ENCODE data around the gene RPSA. TPM values are rescaled to one million over a fixed set of nuclear protein-coding genes. Genes with fewer than 3 reads are reported as not detected.

RPSA gene
- total and polyA plus RNA-seq, 5 donors from 2014 or later = 939 to 1,327 (median 1,171) TPM

DNA sequence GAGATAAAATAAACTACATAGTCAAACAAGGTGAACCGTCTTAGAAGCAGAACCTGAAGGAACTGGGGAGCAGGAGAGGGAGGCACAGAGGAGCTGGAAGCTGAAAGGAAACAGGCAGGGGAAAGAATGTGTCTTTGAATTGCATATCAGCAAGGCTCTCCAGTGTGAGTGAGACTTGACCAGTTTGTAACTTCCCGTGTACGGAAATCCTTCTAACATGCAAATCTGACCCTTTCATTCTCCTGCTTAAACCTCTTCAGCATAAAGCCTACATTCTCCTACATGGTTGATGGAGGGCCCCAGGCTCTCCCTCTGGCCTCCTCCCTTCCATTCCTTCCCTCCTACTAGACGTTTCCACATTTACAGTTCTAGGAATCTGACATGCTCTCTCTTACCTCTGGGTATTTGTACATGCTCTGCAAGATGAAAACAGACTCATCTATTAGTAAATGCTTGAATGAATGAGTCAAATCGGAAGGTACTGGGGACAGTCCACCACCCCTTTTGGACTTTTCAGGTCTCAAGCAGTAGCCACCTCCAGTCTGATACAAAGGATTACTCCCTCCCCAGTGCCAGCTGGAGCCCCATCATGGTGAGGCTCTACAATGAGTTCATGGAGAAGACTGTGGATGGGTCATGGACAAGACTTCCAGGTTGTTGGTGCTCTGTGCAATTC, 29.4 kb upstream of the RPSA start:
- H3K27ac ChIP-seq (ENCODE audit: insufficient read depth, low read length, poor library complexity, severe bottlenecking) = no peak overlapping the region
- H3K27me3 ChIP-seq (ENCODE audit: control insufficient read depth, insufficient read depth, low read length) = no peaks in the 10 kb centered on the region
- ATAC-seq (ENCODE audit: low read depth in 2 of 2) (no peak), DNase-seq (no peak)
- Mint-ChIP-seq H3K4me1 (peaks cover 4 to 14% (median 8%) of the 10 kb centered on the region in 4 donors), H3K9me3 (no peaks in the 10 kb centered on the region), H3K4me3 (no peak overlapping the region), H3K36me3 (peaks cover 5% of the 10 kb centered on the region), H3K27ac (peak overlapping the region in 1 of 3 donors; percentile 43), H3K27me3 (no peaks in the 10 kb centered on the region)
- H3K36me3 ChIP-seq (ENCODE audit: control insufficient read depth, insufficient read depth, low read length) = no peaks in the 10 kb centered on the region
- no peaks in the 10 kb centered on the region for H3K9me3 ChIP-seq (ENCODE audit: control insufficient read depth in 2 of 2, low read length in 2 of 2)
- peaks cover 4% of the 10 kb centered on the region for H3K4me1 ChIP-seq (ENCODE audit: control insufficient read depth, insufficient read depth, low read length, poor library complexity, severe bottlenecking)
- no peak overlapping the region for H3K4me3 ChIP-seq (ENCODE audit: low read depth, low read length)

DNA sequence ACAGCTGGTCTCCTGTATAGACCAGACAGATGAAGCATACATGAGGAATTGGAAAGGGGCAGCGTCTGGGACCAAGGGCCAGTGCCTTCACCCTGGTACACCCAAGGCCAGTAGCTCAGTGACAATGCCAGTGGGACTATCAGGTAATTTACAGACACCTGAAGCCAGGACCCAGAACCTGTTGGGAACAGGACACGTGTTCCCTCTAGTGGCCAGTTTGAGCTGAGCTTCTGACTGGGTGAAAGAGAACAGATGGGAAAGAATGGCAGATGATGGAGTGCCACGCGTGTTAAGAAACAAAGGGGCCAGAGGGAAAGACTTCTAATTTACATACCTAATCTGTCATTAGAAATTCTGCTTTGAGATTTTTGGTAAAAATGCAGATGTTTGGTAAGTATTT, 28.4 kb upstream of the RPSA start:
- DNase-seq = peak; percentile 50 to 83 (median 70)
- H3K4me3 Mint-ChIP-seq = peak overlapping the region in 2 of 4 donors; percentile 17 to 79
- H3K27ac Mint-ChIP-seq = no peak overlapping the region
- no peaks in the 10 kb centered on the region for H3K27me3 ChIP-seq (ENCODE audit: control insufficient read depth, insufficient read depth, low read length)
- peaks cover 5% of the 10 kb centered on the region for H3K36me3 Mint-ChIP-seq
- no peaks in the 10 kb centered on the region for H3K9me3 ChIP-seq (ENCODE audit: control insufficient read depth in 2 of 2, low read length in 2 of 2)
- peaks cover 12% of the 10 kb centered on the region for H3K4me1 ChIP-seq (ENCODE audit: control insufficient read depth, insufficient read depth, low read length, poor library complexity, severe bottlenecking)
- H3K27ac ChIP-seq (ENCODE audit: insufficient read depth, low read length, poor library complexity, severe bottlenecking) = no peak overlapping the region
- peak; percentile 80 to 89 for ATAC-seq (ENCODE audit: low read depth in 2 of 2)
- no peaks in the 10 kb centered on the region for H3K27me3 Mint-ChIP-seq
- peaks cover 10 to 18% (median 12%) of the 10 kb centered on the region in 4 donors for H3K4me1 Mint-ChIP-seq
- H3K36me3 ChIP-seq (ENCODE audit: control insufficient read depth, insufficient read depth, low read length) = no peaks in the 10 kb centered on the region
- H3K9me3 Mint-ChIP-seq = no peaks in the 10 kb centered on the region
- H3K4me3 ChIP-seq (ENCODE audit: low read depth, low read length) = no peak overlapping the region

DNA sequence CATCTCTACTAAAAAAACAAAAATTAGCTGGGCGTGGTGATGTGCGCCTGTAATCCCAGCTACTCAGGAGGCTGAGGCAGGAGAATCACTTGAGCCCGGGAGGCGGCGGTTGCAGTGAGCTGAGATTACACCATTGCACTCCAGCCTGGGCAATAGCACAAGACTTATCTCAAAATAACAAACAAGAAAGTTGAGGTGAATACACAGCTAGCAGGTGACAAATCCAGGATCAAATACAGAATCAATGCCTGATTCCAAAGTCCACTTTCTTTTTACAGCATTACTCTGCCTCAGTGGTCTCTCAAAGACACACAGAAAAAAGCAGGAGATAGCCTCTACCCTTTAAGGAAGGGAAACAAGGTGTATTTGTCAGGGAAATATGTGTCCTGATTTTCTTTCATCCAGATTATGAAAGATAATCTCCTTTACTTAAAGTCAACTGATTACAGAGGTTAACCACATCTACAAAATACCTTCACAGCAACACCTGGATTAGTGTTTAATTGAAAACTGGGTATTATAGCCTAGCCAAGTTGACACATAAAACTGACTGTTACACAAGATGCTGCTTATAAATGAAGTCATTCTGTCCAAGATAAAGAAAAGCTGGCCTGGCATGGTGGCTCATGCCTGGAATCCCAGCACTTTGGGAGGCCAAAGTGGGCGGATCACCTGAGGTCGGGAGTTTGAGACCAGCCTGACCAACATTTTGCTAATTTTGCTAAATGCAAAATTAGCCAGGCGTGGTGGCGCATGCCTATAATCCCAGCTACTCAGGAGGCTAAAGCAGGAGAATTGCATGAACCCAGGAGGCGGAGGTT, 27.4 kb upstream of the RPSA start:
- peaks cover 5% of the 10 kb centered on the region for H3K36me3 Mint-ChIP-seq
- H3K4me3 ChIP-seq (ENCODE audit: low read depth, low read length) = no peak overlapping the region

DNA sequence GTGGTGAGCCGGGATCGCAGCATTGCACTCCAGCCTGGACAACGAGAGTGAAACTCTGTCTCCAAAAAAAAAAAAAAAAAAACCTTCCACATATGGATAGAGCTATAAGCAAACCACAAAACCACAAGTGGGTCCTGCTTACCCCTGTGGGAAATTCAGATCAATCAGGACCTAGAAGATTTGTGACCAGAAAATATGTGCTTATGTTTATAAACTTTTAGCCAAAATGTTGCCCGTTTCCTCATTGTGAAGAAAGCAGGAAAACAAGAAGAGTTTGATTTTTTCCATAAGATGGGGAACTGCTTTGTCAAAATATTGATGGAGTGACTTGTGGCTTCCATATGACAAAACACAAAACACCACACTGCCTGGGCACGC, 26.8 kb upstream of the RPSA start:
- no peaks in the 10 kb centered on the region for H3K27me3 ChIP-seq (ENCODE audit: control insufficient read depth, insufficient read depth, low read length)

More for the DNA sequence above, 27.4 kb upstream of the RPSA start:
- H3K9me3 ChIP-seq (ENCODE audit: control insufficient read depth in 2 of 2, low read length in 2 of 2) = no peaks in the 10 kb centered on the region
- H3K27me3 Mint-ChIP-seq = no peaks in the 10 kb centered on the region
- H3K27ac Mint-ChIP-seq = no peak overlapping the region
- H3K4me1 ChIP-seq (ENCODE audit: control insufficient read depth, insufficient read depth, low read length, poor library complexity, severe bottlenecking) = peaks cover 20% of the 10 kb centered on the region
- ATAC-seq (ENCODE audit: low read depth in 2 of 2) = no peak
- peak overlapping the region in 1 of 4 donors; percentile 83 for H3K4me3 Mint-ChIP-seq
- peaks cover 10 to 25% (median 15%) of the 10 kb centered on the region in 4 donors for H3K4me1 Mint-ChIP-seq
- no peaks in the 10 kb centered on the region for H3K36me3 ChIP-seq (ENCODE audit: control insufficient read depth, insufficient read depth, low read length)
- no peak for DNase-seq
- no peak overlapping the region for H3K27ac ChIP-seq (ENCODE audit: insufficient read depth, low read length, poor library complexity, severe bottlenecking)
- no peaks in the 10 kb centered on the region for H3K27me3 ChIP-seq (ENCODE audit: control insufficient read depth, insufficient read depth, low read length)
- no peaks in the 10 kb centered on the region for H3K9me3 Mint-ChIP-seq

GRCh38 chr3:39381432-39381831, 25.1 kb upstream of the RPSA start:
- no peaks in the 10 kb centered on the region for H3K27me3 Mint-ChIP-seq
- H3K9me3 Mint-ChIP-seq = no peaks in the 10 kb centered on the region
- H3K36me3 Mint-ChIP-seq = peaks cover 8% of the 10 kb centered on the region
- no peak overlapping the region for H3K27ac ChIP-seq (ENCODE audit: insufficient read depth, low read length, poor library complexity, severe bottlenecking)
- H3K27me3 ChIP-seq (ENCODE audit: control insufficient read depth, insufficient read depth, low read length) = no peaks in the 10 kb centered on the region
- H3K4me3 ChIP-seq (ENCODE audit: low read depth, low read length) = no peak overlapping the region
- peaks cover 19 to 47% (median 31%) of the 10 kb centered on the region in 4 donors for H3K4me1 Mint-ChIP-seq
- H3K9me3 ChIP-seq (ENCODE audit: control insufficient read depth in 2 of 2, low read length in 2 of 2) = no peaks in the 10 kb centered on the region
- peaks cover 42% of the 10 kb centered on the region for H3K4me1 ChIP-seq (ENCODE audit: control insufficient read depth, insufficient read depth, low read length, poor library complexity, severe bottlenecking)
- peak overlapping the region in 3 of 4 donors; percentile 16 to 98 (median 63) for H3K4me3 Mint-ChIP-seq
- ATAC-seq (ENCODE audit: low read depth in 2 of 2) (no peak), DNase-seq (no peak)
- H3K36me3 ChIP-seq (ENCODE audit: control insufficient read depth, insufficient read depth, low read length) = no peaks in the 10 kb centered on the region
- peak overlapping the region in 1 of 3 donors; percentile 25 for H3K27ac Mint-ChIP-seq

More for the DNA sequence above, 26.8 kb upstream of the RPSA start:
- H3K36me3 Mint-ChIP-seq = peaks cover 5% of the 10 kb centered on the region
- no peak for ATAC-seq (ENCODE audit: low read depth in 2 of 2)
- no peak for DNase-seq
- H3K4me3 Mint-ChIP-seq = peak overlapping the region in 2 of 4 donors; percentile 38 to 83
- H3K4me1 Mint-ChIP-seq = peaks cover 10 to 31% (median 18%) of the 10 kb centered on the region in 4 donors
- Histone ChIP-seq H3K36me3 (ENCODE audit: control insufficient read depth, insufficient read depth, low read length) (no peaks in the 10 kb centered on the region), H3K9me3 (ENCODE audit: control insufficient read depth in 2 of 2, low read length in 2 of 2) (no peaks in the 10 kb centered on the region), H3K4me1 (ENCODE audit: control insufficient read depth, insufficient read depth, low read length, poor library complexity, severe bottlenecking) (peaks cover 25% of the 10 kb centered on the region), H3K4me3 (ENCODE audit: low read depth, low read length) (no peak overlapping the region), H3K27ac (ENCODE audit: insufficient read depth, low read length, poor library complexity, severe bottlenecking) (no peak overlapping the region)
- H3K9me3 Mint-ChIP-seq = no peaks in the 10 kb centered on the region
- H3K27ac Mint-ChIP-seq = peak overlapping the region in 1 of 3 donors; percentile 59
- H3K27me3 Mint-ChIP-seq = no peaks in the 10 kb centered on the region

DNA sequence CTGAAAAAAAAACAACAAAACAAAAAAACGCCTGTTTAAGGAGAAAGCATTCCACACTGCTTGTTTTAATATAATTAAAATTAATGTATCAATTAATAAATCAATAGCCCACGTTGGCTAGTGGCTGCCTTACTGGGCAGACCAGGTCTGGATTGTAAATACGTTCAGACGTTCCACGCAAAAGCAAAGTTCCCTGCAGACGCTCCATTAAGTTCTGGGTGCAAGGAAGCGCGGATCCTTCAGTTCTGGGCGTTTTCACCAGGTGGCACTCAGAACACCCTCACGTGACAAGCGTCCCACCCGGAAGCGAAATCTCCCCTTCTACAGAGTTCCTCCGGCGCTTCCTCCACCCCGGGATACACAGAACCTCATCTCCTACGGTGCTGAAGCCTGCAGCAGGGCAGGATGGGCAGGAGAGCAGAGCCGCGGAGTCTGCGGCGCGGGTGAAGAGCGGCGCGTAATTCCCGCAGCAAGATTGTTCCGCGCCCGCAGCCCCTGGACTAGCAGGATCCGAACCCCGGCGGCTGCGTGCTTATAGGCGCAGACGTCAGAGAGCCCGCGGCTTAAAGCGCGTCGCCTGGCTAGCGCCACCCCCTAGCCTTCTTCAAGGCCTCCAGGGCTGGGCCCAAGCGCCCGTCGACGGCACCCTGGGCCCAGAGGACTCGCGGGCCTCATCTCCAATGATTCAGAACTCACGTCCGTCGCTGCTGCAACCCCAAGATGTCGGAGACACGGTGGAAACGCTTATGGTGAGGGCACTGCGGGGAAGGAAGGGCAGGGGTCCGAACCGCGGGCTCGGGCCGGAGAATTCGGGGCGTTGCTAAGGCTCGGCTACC, 23.3 kb upstream of the RPSA start, which contains the start of gene SLC25A38:
Gene SLC25A38 (plus strand): TSS at position 326 of the 836 bp plus-strand sequence. CDS start 355 bp downstream, at position 681.
- Mint-ChIP-seq H3K4me1 (peaks cover 34 to 56% (median 42%) of the 10 kb centered on the region in 4 donors), H3K27me3 (no peaks in the 10 kb centered on the region), H3K36me3 (peaks cover 8% of the 10 kb centered on the region), H3K4me3 (peak within 1 kb of the TSS; percentile 98 to 100 (median 99)), H3K27ac (peak within 1 kb of the TSS; percentile 93 to 99 (median 99)), H3K9me3 (peaks cover 0 to 1% (median 0%) of the 10 kb centered on the region in 7 donors)
- DNase-seq (peak; percentile 73 to 94 (median 84)), ATAC-seq (ENCODE audit: low read depth in 2 of 2) (peak; percentile 76 to 86)
- Histone ChIP-seq H3K27me3 (ENCODE audit: control insufficient read depth, insufficient read depth, low read length) (no peaks in the 10 kb centered on the region), H3K36me3 (ENCODE audit: control insufficient read depth, insufficient read depth, low read length) (no peaks in the 10 kb centered on the region), H3K4me3 (ENCODE audit: low read depth, low read length) (peak within 1 kb of the TSS; percentile 82), H3K4me1 (ENCODE audit: control insufficient read depth, insufficient read depth, low read length, poor library complexity, severe bottlenecking) (peaks cover 55% of the 10 kb centered on the region), H3K27ac (ENCODE audit: insufficient read depth, low read length, poor library complexity, severe bottlenecking) (peak within 1 kb of the TSS; percentile 97), H3K9me3 (ENCODE audit: control insufficient read depth in 2 of 2, low read length in 2 of 2) (no peaks in the 10 kb centered on the region)

Measured in CD4-positive, CD25-positive, alpha-beta regulatory T cell (primary cell).